Measurements from ENCODE around the gene C17orf114.

GRCh38 chr17:4833178-4833940 lies 31.2 kb upstream of the C17orf114 start, which contains the start of gene MINK1:
- TF ChIP-seq CTCF (IDR thresholded peaks at IDR 0.05) (peak in 2 of 5 experiments; percentile 13 to 41), EP300 (IDR thresholded peaks at IDR 0.05) (peak in 1 of 2 donors; percentile 89), POLR2A (IDR thresholded peaks at IDR 0.05) (peak; percentile 81 to 92)

Data from tibial nerve (tissue), 4 donors.